Uterus (tissue), 2 donors: ENCODE results near the gene DNAJC27.

Experiments
- POLR2A ChIP-seq, 2 donors: fragments of 450-650 bp; IDR thresholded peaks; one replicate each; pipeline ENCODE4 v1.6.1; 2016; ENCODE audit warnings: antibody characterized with exemption in 2 of 2, mild to moderate bottlenecking in 1 of 2, moderate library complexity in 1 of 2
- TF ChIP-seq, protein P1 (sequence below), 4 experiments: fragments of 200-600 bp in 2 of 4; fragments of 450-650 bp in 2 of 4; sonication (generic) in 2 of 4; IDR thresholded peaks; one replicate each; pipeline ENCODE4 v1.5.1; 2016 to 2019; ENCODE audit warnings: antibody characterized with exemption in 4 of 4, mild to moderate bottlenecking in 2 of 4, moderate library complexity in 1 of 4

DNA sequence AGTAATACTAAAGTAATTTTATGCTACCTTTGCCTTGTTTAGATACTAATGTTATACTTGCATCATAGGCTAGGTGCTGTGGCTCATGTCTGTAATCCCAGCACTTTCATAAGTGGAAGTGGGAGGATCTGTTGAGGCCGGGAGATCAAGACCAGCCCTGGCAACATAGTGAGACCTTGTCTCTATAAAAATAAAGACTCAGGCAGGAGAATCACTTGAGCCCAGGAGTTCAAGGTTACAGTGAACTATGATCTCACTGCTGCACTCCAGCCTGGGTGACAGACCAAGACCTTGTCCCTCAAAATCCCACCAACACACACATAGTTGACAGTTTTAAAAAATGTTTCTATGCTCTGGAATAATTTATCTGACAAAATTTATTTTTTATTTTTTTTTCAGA, 6.9 kb upstream of the DNAJC27 start:
- TF ChIP-seq, protein P1, sequence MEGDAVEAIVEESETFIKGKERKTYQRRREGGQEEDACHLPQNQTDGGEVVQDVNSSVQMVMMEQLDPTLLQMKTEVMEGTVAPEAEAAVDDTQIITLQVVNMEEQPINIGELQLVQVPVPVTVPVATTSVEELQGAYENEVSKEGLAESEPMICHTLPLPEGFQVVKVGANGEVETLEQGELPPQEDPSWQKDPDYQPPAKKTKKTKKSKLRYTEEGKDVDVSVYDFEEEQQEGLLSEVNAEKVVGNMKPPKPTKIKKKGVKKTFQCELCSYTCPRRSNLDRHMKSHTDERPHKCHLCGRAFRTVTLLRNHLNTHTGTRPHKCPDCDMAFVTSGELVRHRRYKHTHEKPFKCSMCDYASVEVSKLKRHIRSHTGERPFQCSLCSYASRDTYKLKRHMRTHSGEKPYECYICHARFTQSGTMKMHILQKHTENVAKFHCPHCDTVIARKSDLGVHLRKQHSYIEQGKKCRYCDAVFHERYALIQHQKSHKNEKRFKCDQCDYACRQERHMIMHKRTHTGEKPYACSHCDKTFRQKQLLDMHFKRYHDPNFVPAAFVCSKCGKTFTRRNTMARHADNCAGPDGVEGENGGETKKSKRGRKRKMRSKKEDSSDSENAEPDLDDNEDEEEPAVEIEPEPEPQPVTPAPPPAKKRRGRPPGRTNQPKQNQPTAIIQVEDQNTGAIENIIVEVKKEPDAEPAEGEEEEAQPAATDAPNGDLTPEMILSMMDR (IDR thresholded peaks at IDR 0.05): no peak
- no peak for TF ChIP-seq POLR2A (IDR thresholded peaks at IDR 0.05)
